Coronary artery (tissue), 2 donors: Measurements from ENCODE around the gene KRT4.

Source experiments
- DNase-seq: peaks from one replicate; pipeline ENCODE4 v3.0.0-alpha.2; 2017; ENCODE audit warnings: low spot score
- H3K27ac ChIP-seq, 2 donors: fragments of 200-600 bp; sonication (generic); one replicate each; pipeline ENCODE4 v1.5.1; 2016 to 2019
- H3K4me3 ChIP-seq: fragments of 200-600 bp; sonication (generic); 2 replicates; pipeline ENCODE4 v1.5.1; 2016; ENCODE audit warnings: mild to moderate bottlenecking, moderate library complexity
- TF ChIP-seq, protein P1 (sequence below): fragments of 200-600 bp; sonication (generic); IDR thresholded peaks from one replicate; pipeline ENCODE4 v1.5.1; 2019; ENCODE audit warnings: antibody characterized with exemption

The KRT4 gene

DNA sequence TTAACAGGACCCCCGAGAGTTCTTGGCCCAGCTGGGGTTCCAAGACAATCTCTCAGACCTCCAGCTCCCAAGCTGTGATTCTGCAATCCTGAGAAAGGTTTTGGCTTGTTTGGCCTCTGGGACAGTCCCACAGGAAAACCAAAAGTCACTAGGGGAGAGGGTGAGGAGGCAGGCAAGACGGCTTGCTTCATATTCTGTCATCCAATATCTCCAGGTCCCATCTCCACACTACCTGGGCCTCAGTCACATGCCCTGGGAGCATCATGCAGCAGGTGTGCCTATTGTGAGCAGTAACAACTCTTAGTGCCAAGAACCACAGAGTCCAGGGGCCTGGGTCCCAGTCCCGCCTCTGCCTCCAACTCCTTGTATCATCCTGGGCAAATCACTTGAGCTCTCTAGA is 18.5 kb upstream of the KRT4 start:
- H3K4me3 ChIP-seq, result no peak overlapping the region
- DNase-seq, result no peak
- TF ChIP-seq, protein P1, sequence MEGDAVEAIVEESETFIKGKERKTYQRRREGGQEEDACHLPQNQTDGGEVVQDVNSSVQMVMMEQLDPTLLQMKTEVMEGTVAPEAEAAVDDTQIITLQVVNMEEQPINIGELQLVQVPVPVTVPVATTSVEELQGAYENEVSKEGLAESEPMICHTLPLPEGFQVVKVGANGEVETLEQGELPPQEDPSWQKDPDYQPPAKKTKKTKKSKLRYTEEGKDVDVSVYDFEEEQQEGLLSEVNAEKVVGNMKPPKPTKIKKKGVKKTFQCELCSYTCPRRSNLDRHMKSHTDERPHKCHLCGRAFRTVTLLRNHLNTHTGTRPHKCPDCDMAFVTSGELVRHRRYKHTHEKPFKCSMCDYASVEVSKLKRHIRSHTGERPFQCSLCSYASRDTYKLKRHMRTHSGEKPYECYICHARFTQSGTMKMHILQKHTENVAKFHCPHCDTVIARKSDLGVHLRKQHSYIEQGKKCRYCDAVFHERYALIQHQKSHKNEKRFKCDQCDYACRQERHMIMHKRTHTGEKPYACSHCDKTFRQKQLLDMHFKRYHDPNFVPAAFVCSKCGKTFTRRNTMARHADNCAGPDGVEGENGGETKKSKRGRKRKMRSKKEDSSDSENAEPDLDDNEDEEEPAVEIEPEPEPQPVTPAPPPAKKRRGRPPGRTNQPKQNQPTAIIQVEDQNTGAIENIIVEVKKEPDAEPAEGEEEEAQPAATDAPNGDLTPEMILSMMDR, result no peak
- no peak overlapping the region for H3K27ac ChIP-seq

DNA sequence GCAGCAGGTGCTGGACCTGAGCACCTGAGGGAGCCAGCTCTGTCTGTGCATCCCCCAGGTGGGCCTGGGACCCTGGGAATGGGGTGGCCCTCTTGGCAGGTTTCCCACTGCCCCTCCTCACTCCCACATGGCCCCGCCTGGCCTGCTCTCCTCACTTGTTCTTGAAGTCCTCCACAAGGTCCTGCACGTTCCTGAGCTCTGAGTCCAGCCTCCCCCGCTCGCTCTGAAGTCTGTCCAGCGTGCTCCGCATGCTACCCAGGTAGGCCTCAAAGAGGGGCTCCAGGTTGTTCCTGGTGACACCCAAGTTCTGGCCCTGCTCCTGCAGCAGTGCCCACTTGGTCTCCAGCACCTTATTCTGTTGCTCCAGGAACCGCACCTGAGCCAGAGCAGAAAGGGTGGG is 17.3 kb upstream of the KRT4 start:
- DNase-seq, result no peak
- TF ChIP-seq, protein P1, result no peak
- Histone ChIP-seq H3K27ac (no peak overlapping the region), H3K4me3 (no peak overlapping the region)

DNA sequence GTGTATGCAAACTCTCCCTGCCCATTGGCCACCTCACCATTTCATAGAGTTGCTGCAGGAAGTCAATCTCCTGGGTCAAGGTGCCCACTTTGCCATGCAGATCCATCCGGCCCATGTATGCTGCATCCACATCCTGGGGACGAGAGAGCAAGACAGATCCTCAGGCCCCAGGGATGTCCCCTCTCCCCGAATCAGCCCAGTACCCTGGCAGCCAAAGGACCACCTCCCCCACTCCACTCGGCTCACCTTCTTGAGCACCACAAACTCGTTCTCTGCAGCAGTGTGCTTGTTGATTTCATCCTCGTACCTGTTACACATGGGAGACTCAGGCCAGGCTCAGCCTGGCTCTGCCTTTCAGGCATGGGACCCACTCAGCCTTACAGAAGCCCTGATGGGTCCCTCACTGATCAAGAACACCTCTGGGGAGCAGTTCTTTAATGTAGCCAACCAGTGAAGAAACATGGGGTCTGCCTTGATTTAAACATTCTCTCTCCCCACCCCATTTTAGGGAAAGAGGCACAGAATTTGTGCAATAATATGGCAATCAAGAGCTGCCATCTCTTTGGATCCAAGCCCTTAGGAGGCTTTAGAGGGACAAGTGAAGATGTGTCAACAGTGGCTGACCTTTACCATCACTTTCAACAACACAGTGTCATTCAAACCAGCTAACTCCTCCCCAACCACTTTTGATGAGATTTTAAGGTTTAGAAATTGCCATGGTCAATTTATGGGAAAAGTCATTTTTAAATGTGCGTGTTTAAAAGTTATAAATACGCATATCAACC is 16.3 kb upstream of the KRT4 start:
- no peak overlapping the region for H3K4me3 ChIP-seq
- no peak overlapping the region for H3K27ac ChIP-seq
- TF ChIP-seq, protein P1, result no peak
- DNase-seq, result no peak

DNA sequence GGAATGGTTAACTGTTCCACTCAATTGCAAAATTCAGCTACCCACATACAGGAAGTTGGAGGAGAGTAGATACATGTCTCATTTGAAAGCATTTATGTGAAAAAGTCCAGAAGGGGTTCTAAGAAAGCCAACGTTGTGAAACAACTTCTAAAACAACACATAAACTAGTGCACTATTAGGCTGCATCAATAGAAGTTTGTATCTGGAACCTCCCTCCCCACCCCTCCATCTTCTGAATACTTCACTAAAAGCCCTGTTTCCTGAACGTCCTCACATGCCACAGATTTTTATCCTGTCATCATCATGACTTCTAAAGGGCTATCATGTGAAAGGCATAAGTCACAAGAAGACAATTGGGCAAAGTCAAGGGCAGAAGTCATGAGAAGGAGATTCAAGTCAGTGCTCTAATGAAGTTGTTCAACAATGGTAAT is 14.7 kb upstream of the KRT4 start:
- no peak overlapping the region for H3K4me3 ChIP-seq
- TF ChIP-seq, protein P1, result no peak
- DNase-seq, result no peak

DNA sequence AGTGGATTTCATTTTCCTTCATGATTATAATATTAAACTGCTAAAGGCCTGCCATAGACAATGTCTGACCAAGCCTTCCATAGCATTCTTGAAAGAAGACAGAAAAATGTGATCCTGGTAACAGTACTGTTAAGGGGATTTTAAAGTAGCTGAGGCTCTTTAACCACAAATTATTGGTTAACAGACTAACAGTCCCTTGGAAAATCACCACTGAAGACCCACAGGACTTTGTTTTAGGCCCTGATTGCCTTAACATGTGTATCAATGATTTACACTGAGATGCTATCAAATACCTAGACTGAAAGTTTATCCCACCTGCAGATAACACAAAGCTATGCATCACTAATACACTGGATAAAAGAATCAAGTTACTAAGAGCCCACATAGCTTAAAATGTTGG is 14.2 kb upstream of the KRT4 start:
- TF ChIP-seq, protein P1, result no peak
- Histone ChIP-seq H3K4me3 (no peak overlapping the region), H3K27ac (no peak overlapping the region)
- DNase-seq, result no peak

More for the DNA sequence above, 14.7 kb upstream of the KRT4 start:
- H3K27ac ChIP-seq, result no peak overlapping the region

DNA sequence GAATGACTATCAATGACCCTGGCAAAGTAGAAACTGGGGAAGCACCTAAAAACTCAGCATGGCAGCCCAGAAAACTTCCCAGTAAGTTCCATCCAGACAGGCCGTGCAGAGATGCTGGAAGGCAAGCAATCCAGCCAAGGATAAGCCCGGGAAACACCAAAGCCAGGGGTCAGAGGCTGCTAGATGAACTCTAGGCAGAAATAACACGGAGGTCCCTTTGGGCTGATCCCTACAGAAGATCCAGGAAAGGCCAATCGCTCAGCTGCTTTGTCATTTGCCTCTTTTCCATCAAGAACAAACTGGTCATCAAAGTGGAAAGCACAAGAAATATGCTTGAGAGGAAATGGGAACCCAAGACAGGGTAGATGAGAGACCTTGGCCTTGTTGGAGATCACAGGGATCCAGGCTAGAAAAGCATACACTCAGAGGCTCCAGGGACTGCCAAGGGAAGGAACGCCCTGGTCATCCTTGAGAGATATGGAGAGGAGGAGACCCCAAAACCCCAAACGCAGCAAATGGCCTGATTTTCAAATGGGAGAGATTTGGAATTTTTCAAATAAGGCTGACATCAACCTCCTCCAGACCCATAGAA is 13.7 kb upstream of the KRT4 start:
- no peak for DNase-seq
- TF ChIP-seq, protein P1, result no peak
- Histone ChIP-seq H3K4me3 (no peak overlapping the region), H3K27ac (no peak overlapping the region)
